NCI-H524 treated with DMSO at 0.1 percent for 48 hours (cell line): Measurements from ENCODE around the gene KCNN1.
"Not testable (repeated sequence)": the region's sequence is repeated elsewhere in the genome, so short reads cannot be mapped to it uniquely, and the experiment has no call there.

Experiments used
- DNase-seq: peaks from one replicate; lab custom pipeline; 2025; lab: John Stamatoyannopoulos, UW

Gene KCNN1

GRCh38 chr19:17969096-17969792 lies 2.3 kb downstream of the KCNN1 start:
- DNase-seq, result no peak

GRCh38 chr19:17972230-17972629 lies 5.3 kb downstream of the KCNN1 start:
- no peak for DNase-seq

- DNase-seq, result no peak
These were observed 6.9 kb downstream of the KCNN1 start for GRCh38 chr19:17973759-17974158.

- no peak for DNase-seq
These were observed 7.6 kb downstream of the KCNN1 start for GRCh38 chr19:17974551-17974950.

- DNase-seq, result no peak
These were observed 8.1 kb downstream of the KCNN1 start for GRCh38 chr19:17975032-17975431.

- DNase-seq, result no peak
These were observed 10.1 kb downstream of the KCNN1 start for GRCh38 chr19:17977021-17977420.

- DNase-seq, result no peak
These were observed 10.6 kb downstream of the KCNN1 start for GRCh38 chr19:17977488-17977887.

GRCh38 chr19:17981611-17982010 lies 14.7 kb downstream of the KCNN1 start:
- no peak for DNase-seq

GRCh38 chr19:17982430-17982829 lies 15.5 kb downstream of the KCNN1 start:
- no peak for DNase-seq

GRCh38 chr19:17985037-17985818 lies 18.3 kb downstream of the KCNN1 start:
- no peak for DNase-seq

- not testable (repeated sequence) for DNase-seq
These were observed 19.7 kb downstream of the KCNN1 start for GRCh38 chr19:17986569-17986968.

- no peak for DNase-seq
These were observed 21.3 kb downstream of the KCNN1 start for GRCh38 chr19:17988161-17988560.

GRCh38 chr19:17989425-17990094 lies 22.7 kb downstream of the KCNN1 start:
- DNase-seq, result no peak

GRCh38 chr19:17993076-17993813 lies 26.3 kb downstream of the KCNN1 start:
- no peak for DNase-seq

- no peak for DNase-seq
These were observed 30.0 kb downstream of the KCNN1 start for GRCh38 chr19:17996826-17997316.

- DNase-seq, result no peak
These were observed 31.3 kb downstream of the KCNN1 start for GRCh38 chr19:17997969-17998826.

GRCh38 chr19:17998827-17999150 lies 31.9 kb downstream of the KCNN1 start:
- DNase-seq, result no peak

- no peak for DNase-seq
These were observed 33.0 kb downstream of the KCNN1 start for GRCh38 chr19:17999684-18000479.

- DNase-seq, result no peak
These were observed 33.6 kb downstream of the KCNN1 start for GRCh38 chr19:18000480-18000914.
